ENCODE data around the gene SEPTIN3. TPM values are rescaled to one million over a fixed set of nuclear protein-coding genes. Genes with fewer than 3 reads are reported as not detected.

SEPTIN3 gene
- total and polyA plus RNA-seq, 9 of the 15 experiments (the other 6 are each of a cell fraction or from before 2014, with no cell fraction given), result 0.06 TPM; not detected in 8

DNA sequence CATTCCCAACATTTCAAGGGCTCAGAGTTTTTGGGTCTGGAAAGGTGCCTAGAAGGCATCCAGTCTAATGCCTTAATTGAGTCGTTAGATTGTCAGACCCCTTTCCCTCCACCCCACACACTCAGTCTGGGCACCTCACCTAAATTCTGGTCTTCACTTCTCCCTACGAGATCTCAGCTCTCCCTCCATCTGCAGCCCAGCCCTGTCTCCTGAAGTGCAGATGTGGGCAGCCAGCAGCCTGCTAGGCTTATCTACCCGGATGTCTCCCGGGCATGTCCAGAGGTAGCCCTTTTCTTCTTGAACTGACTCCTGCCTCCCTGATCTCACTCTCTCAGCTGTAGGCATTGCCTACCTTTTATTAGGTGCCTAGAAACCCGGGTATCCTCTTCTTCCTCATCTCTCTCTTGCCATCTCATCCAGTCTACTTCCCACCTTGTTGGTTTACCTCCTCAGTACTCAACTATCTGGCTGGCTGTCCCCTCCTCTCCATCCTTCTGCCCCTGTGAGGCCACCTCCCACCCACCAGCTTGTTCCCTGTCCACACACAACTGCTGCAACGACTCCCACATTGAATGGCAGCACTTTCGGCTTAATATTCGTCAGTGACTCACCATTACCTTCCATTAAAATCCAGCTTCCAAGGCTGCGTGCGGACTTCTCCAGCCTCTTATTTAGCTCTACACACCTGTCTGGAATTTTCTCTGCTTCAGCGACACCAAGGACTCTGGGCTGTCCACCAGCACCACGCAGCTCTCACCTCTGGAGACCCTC lies 6.2 kb downstream of the SEPTIN3 start:
- no peak for ATAC-seq
- no peaks in the 10 kb centered on the region for H3K36me3 ChIP-seq (ENCODE audit: control insufficient read depth, insufficient read depth, low read length)
- H4K20me1 ChIP-seq (replicated peaks; ENCODE audit: control insufficient read depth, insufficient read depth, low read length), result no peaks in the 10 kb centered on the region
- no peak for DNase-seq (ENCODE audit: extremely low read depth in 1 of 4, low spot score in 3 of 4)
- TF ChIP-seq TCFL5 (CRISPR knock-in tag; conservative IDR thresholded peaks at IDR 0.05) (no peak), ZFP1 (CRISPR knock-in tag; IDR thresholded peaks at IDR 0.05) (no peak), ZNF24 (IDR thresholded peaks at IDR 0.05) (no peak), ZNF324 (CRISPR knock-in tag; IDR thresholded peaks at IDR 0.05) (no peak), SRF (CRISPR knock-in tag; IDR thresholded peaks at IDR 0.05) (no peak), FOXJ3 (CRISPR knock-in tag; IDR thresholded peaks at IDR 0.05) (no peak), TAL1 (IDR thresholded peaks at IDR 0.05) (no peak)
- TF ChIP-seq, protein P1, sequence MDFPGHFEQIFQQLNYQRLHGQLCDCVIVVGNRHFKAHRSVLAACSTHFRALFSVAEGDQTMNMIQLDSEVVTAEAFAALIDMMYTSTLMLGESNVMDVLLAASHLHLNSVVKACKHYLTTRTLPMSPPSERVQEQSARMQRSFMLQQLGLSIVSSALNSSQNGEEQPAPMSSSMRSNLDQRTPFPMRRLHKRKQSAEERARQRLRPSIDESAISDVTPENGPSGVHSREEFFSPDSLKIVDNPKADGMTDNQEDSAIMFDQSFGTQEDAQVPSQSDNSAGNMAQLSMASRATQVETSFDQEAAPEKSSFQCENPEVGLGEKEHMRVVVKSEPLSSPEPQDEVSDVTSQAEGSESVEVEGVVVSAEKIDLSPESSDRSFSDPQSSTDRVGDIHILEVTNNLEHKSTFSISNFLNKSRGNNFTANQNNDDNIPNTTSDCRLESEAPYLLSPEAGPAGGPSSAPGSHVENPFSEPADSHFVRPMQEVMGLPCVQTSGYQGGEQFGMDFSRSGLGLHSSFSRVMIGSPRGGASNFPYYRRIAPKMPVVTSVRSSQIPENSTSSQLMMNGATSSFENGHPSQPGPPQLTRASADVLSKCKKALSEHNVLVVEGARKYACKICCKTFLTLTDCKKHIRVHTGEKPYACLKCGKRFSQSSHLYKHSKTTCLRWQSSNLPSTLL (IDR thresholded peaks at IDR 0.05), result no peak
- TF ChIP-seq, protein P2, sequence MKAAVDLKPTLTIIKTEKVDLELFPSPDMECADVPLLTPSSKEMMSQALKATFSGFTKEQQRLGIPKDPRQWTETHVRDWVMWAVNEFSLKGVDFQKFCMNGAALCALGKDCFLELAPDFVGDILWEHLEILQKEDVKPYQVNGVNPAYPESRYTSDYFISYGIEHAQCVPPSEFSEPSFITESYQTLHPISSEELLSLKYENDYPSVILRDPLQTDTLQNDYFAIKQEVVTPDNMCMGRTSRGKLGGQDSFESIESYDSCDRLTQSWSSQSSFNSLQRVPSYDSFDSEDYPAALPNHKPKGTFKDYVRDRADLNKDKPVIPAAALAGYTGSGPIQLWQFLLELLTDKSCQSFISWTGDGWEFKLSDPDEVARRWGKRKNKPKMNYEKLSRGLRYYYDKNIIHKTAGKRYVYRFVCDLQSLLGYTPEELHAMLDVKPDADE (conservative IDR thresholded peaks at IDR 0.05; ENCODE audit: control insufficient read depth, low read depth, low read length), result no peak
- H3K27ac ChIP-seq (ENCODE audit: extremely low read depth, low read depth, low read length), result no peak overlapping the region
- intact Hi-C loops (cut with micrococcal nuclease) (no loop called here), in situ Hi-C loops (cut with MboI) (no loop called here)
- WGBS (ENCODE audit: insufficient coverage, low coverage, missing lambda C conversion rate), result 1% methylated on average over 11 of the region's 12 CpGs
- no peak overlapping the region for H3K4me2 ChIP-seq (ENCODE audit: insufficient read depth, low read length)
- FAIRE-seq, result no peak
- H3K9me3 ChIP-seq (replicated peaks; ENCODE audit: control insufficient read depth, insufficient read depth, low read depth, low read length), result no peaks in the 10 kb centered on the region
- no peak overlapping the region for H3K9ac ChIP-seq (ENCODE audit: insufficient read depth in 1 of 2, low read depth in 2 of 2, low read length in 2 of 2)
- ChIA-PET POLR2A (interaction anchor here (0.6 to 0.7 kb wide), 2 partner anchors 11 to 276 kb away, joined by 3 to 4 read pairs; partner anchors contain the start of gene MEI1), CTCF (ENCODE audit: low intra/inter-chr PET ratio) (no interaction called here)
- no TSS peak for BruUV-seq (replicated peaks)
- no peaks in the 10 kb centered on the region for H3K9me1 ChIP-seq (ENCODE audit: control insufficient read depth, insufficient read depth, low read length)
- peaks cover 0 to 11% of the 10 kb centered on the region in 2 experiments; a peak in 2 of 5 replicates for H3K4me1 ChIP-seq (replicated peaks in 1 of 2; ENCODE audit: control insufficient read depth in 2 of 2, insufficient read depth in 2 of 2, low read length in 2 of 2)
- H2AFZ ChIP-seq (ENCODE audit: low read depth, low read length), result no peak overlapping the region
- no peak overlapping the region for H3K4me3 ChIP-seq
- H3K79me2 ChIP-seq (ENCODE audit: control insufficient read depth, insufficient read depth, low read length), result no peaks in the 10 kb centered on the region
- H3K27me3 ChIP-seq (ENCODE audit: control insufficient read depth in 2 of 2, insufficient read depth in 2 of 2, low read length in 2 of 2), result peaks cover 9 to 59% of the 10 kb centered on the region in 2 experiments; a peak in 4 of 5 replicates
